ENCODE results near the gene PTPRT. TPM values are rescaled to one million over a fixed set of nuclear protein-coding genes. Genes with fewer than 3 reads are reported as not detected.

PTPRT gene
- total RNA-seq (2014; rRNA removed), result not detected in 2 replicates
- polyA plus RNA-seq (2012), result not detected

- no peak for DNase-seq (ENCODE audit: low read depth)
Measured at GRCh38 chr20:43189554-43190331, at the start of gene PTPRT. PTPRT (minus strand) TSS chr20:43189906; CDS start chr20:43189733, 173 bp downstream.

GRCh38 chr20:43238833-43239232 lies 49.1 kb upstream of the PTPRT start:
- DNase-seq (ENCODE audit: low read depth), result no peak

DNA sequence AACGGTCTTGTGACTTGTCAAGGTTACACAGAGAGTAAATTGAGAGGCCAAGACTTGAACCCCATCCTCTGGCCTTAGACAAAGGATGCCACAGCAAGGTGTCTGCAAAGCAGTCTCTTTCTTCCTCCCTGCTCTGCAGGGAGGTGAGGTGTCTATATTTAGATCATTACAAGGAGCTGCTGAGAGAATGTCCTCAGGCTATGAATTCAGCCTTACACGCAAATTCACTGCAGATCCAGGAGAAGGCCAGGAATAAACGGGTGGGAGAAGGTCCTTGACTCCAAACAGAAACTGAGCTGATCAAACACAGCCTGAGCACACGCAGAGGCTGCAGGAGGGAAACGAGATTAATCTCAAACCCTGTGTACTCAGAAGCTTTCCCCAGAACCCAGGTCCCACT lies 48.6 kb upstream of the PTPRT start:
- DNase-seq (ENCODE audit: low read depth), result no peak

- no peak for DNase-seq (ENCODE audit: low read depth)
Measured at GRCh38 chr20:43237651-43238168, 48.0 kb upstream of the PTPRT start.

GRCh38 chr20:43235998-43236397 lies 46.3 kb upstream of the PTPRT start:
- DNase-seq (ENCODE audit: low read depth), result no peak

DNA sequence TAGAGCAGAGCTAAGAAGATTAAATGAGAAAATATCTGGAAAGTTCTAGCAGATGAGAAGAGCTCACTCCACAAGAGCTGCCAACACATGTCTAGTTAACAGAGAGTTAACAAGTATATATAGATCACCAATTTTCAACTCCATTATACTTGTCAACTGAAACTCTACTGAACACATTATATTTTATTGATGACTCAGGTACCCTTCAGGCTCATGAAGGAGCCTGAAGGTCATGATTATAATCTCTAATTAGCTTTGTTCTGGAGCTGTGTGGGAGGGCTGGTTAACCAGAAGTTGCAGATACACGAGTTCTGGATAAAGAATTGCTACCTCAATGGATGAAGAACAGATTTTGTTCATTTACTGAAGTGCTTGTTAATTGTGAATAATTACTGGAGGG lies 42.1 kb upstream of the PTPRT start:
- DNase-seq (ENCODE audit: low read depth), result no peak

DNA sequence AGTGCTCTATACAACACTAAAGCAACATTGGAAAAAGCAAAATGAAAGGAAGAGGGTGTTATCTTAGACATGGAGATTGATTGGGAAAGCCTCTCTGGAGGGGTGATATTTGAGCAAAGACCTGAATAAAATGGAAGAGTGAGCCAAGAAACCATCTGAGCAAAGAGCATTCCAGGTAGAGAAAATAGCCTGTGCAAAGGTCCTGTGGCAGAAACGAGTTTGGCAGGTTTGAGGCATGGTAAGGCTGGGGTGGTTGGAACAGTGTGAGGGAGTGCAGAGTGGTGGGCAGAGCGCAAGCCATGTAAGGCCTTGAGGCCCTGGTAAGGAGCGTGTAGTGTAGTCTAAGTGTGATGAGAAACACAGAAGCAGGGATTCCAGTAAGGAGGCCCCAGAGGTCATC lies 40.0 kb upstream of the PTPRT start:
- DNase-seq (ENCODE audit: low read depth), result no peak

DNA sequence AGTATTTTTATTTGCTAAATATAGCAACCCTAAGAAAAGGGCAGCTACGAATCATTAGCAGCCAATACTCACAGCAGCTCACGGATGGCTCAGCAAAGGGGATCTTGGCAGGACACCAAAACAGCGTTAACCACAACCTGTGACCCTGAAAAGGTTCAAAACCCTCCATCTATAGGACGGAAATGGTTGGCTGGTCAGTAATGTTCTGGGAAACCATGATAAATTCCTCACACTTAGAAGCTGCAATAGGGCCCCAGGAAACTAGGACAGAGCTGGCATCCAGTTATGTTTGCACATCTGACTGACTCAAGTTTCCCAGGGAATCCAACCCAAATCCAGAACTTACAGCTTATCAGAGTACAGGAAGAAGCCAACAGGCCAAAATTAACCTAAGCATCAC lies 30.9 kb upstream of the PTPRT start:
- no peak for DNase-seq (ENCODE audit: low read depth)

- DNase-seq (ENCODE audit: low read depth), result no peak
Measured at GRCh38 chr20:43210901-43211300, 21.2 kb upstream of the PTPRT start.

GRCh38 chr20:43209831-43210230 lies 20.1 kb upstream of the PTPRT start:
- no peak for DNase-seq (ENCODE audit: low read depth)

DNA sequence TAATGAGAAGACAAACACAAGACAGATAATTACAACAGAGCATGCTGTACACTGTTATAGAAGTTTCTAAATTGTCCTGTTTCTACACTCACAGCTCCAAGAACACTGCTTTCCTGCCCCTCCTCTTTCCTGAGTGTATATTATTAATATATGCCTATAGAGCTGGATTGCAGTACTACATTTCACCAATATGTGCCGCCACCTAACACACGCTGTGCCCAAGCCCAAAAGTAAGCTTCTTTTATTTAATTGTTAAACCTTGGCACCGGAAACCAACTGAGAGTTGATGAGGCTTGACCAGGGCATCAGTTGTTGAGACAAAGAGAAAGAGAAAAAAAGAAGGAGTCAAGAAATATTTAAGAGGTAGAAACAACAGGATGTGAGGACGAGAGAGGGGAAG lies 16.0 kb upstream of the PTPRT start:
- DNase-seq (ENCODE audit: low read depth), result no peak

GRCh38 chr20:43202100-43202499 lies 12.4 kb upstream of the PTPRT start:
- DNase-seq (ENCODE audit: low read depth), result no peak

- DNase-seq (ENCODE audit: low read depth), result no peak
Measured at GRCh38 chr20:43198607-43199006, 8.9 kb upstream of the PTPRT start.

- DNase-seq (ENCODE audit: low read depth), result no peak
Measured at GRCh38 chr20:43196243-43196642, 6.5 kb upstream of the PTPRT start.

GRCh38 chr20:43194137-43194536 lies 4.4 kb upstream of the PTPRT start:
- no peak for DNase-seq (ENCODE audit: low read depth)

GRCh38 chr20:43193443-43193842 lies 3.7 kb upstream of the PTPRT start:
- DNase-seq (ENCODE audit: low read depth), result no peak

- no peak for DNase-seq (ENCODE audit: low read depth)
Measured at GRCh38 chr20:43191946-43192863, 2.5 kb upstream of the PTPRT start.

DNA sequence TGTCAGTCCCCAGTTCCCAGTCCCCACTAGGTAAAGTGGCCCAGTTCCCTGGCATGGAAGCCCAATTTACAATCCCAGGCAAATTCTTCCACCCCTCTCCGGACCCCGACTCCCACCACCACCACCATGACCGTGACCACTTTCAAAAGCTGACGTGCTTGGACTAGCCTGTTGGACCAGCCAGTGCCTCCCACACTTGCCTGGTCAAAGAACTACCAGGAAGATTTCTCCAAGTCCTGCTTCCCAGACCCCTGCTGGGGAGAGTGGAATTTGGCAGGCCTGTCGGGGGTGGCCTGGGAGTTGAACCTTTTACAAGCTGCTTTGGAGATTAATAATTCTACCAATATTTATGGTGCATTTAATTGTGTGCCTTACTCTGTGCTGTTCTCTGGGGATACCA lies 1.4 kb upstream of the PTPRT start:
- DNase-seq (ENCODE audit: low read depth), result no peak

- DNase-seq (ENCODE audit: low read depth), result no peak
Measured at GRCh38 chr20:43190332-43190953, 737 bp upstream of the PTPRT start.

- DNase-seq (ENCODE audit: low read depth), result no peak
Measured at GRCh38 chr20:43188861-43189553, 699 bp downstream of the PTPRT start.

DNA sequence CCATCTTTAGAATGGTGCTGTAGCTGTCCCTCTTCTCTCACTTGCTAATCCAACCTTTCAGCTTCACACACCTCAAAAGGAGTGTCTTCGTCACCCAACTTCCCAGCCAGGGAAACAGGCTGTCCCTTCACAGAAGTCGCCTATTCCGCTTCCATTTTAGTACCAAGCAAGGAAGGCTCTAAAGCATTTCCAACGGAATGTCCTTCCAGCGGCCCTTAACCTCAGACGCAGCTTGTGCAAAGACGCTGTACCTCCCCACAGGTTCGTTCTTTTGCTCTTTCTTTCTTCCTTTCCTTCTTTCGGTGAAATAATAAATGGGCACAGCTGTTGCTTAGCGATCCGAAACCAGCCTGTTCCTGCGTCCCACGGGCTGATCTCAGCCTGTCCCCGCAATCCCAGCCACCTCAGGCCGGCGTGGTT lies 1.5 kb downstream of the PTPRT start:
- no peak for DNase-seq (ENCODE audit: low read depth)

Measured in LHCN-M2 (cell line).